Prostate gland (tissue), 2 donors: ENCODE results near the gene FARP2.

Experiments used
- CTCF ChIP-seq, 4 experiments: fragments of 200-600 bp in 2 of 4; fragments of 450-650 bp in 2 of 4; sonication (generic) in 2 of 4; IDR thresholded peaks; 1 replicate in 3 of 4; 2 replicates in 1 of 4; pipeline ENCODE4 v1.5.1; 2016 to 2019; ENCODE audit warnings: antibody characterized with exemption in 4 of 4, mild to moderate bottlenecking in 2 of 4, moderate library complexity in 2 of 4
- POLR2A ChIP-seq: fragments of 450-650 bp; IDR thresholded peaks from one replicate; pipeline ENCODE4 v1.6.1; 2016; ENCODE audit warnings: antibody characterized with exemption, mild to moderate bottlenecking
- POLR2AphosphoS5 ChIP-seq: sonication (generic); formaldehyde crosslinking; IDR thresholded peaks from one replicate; pipeline ENCODE4 v1.6.1; 2017; ENCODE audit warnings: antibody characterized with exemption

- no peak for TF ChIP-seq CTCF (IDR thresholded peaks at IDR 0.05)
- TF ChIP-seq POLR2A: no peak
- no peak for TF ChIP-seq POLR2AphosphoS5
These were observed 38.7 kb upstream of the FARP2 start for GRCh38 chr2:241317391-241317790.
